ENCODE results near the gene CALML3. TPM values are rescaled to one million over a fixed set of nuclear protein-coding genes. Genes with fewer than 3 reads are reported as not detected.

The CALML3 gene
- total and polyA plus RNA-seq, 2 donors (not counting 1 experiment from before 2014, with no cell fraction given) = not detected

GRCh38 chr10:5507649-5508131, 17.1 kb upstream of the CALML3 start:
- no peaks in the 10 kb centered on the region for H3K9me3 ChIP-seq (ENCODE audit: control insufficient read depth, insufficient read depth, low read depth, low read length)
- no peaks in the 10 kb centered on the region for H3K79me2 ChIP-seq (ENCODE audit: control insufficient read depth, insufficient read depth, low read length)
- no peak overlapping the region for H3K27ac ChIP-seq (ENCODE audit: insufficient read depth, low read length)
- no peak overlapping the region for H2AFZ ChIP-seq (ENCODE audit: low read length)
- no peak overlapping the region for H3K9ac ChIP-seq (ENCODE audit: insufficient read depth, low read length)
- no peaks in the 10 kb centered on the region for H3K36me3 ChIP-seq (ENCODE audit: control insufficient read depth, insufficient read depth, low read length)
- no peaks in the 10 kb centered on the region for H3K4me1 ChIP-seq (ENCODE audit: control insufficient read depth, extremely low read depth, insufficient read depth, low read length)
- H3K4me2 ChIP-seq (ENCODE audit: extremely low read depth, insufficient read depth, low read length) = no peak overlapping the region
- H3K27me3 ChIP-seq (ENCODE audit: control insufficient read depth, insufficient read depth, low read length) = peaks cover 16% of the 10 kb centered on the region
- no peak overlapping the region for H3K4me3 ChIP-seq (replicated peaks in 1 of 4; ENCODE audit: control extremely low read depth in 1 of 4, insufficient read depth in 1 of 4, low read depth in 3 of 4, low read length in 4 of 4)
- no peak for TF ChIP-seq CTCF (conservative IDR thresholded peaks at IDR 0.05 in 1 of 2, IDR thresholded peaks at IDR 0.05 in 1 of 2; ENCODE audit: low read depth in 1 of 2, low read length in 2 of 2)
- H4K20me1 ChIP-seq (ENCODE audit: control insufficient read depth, extremely low read depth, insufficient read depth, low read length) = no peaks in the 10 kb centered on the region
- no peak for DNase-seq (ENCODE audit: low read depth in 2 of 2)

GRCh38 chr10:5508161-5508604, 16.6 kb upstream of the CALML3 start:
- Histone ChIP-seq H2AFZ (ENCODE audit: low read length) (no peak overlapping the region), H3K79me2 (ENCODE audit: control insufficient read depth, insufficient read depth, low read length) (no peaks in the 10 kb centered on the region), H3K36me3 (ENCODE audit: control insufficient read depth, insufficient read depth, low read length) (no peaks in the 10 kb centered on the region), H3K9me3 (ENCODE audit: control insufficient read depth, insufficient read depth, low read depth, low read length) (no peaks in the 10 kb centered on the region), H3K9ac (ENCODE audit: insufficient read depth, low read length) (no peak overlapping the region), H3K4me1 (ENCODE audit: control insufficient read depth, extremely low read depth, insufficient read depth, low read length) (no peaks in the 10 kb centered on the region), H3K4me3 (replicated peaks in 1 of 4; ENCODE audit: control extremely low read depth in 1 of 4, insufficient read depth in 1 of 4, low read depth in 3 of 4, low read length in 4 of 4) (no peak overlapping the region), H4K20me1 (ENCODE audit: control insufficient read depth, extremely low read depth, insufficient read depth, low read length) (no peaks in the 10 kb centered on the region), H3K27me3 (ENCODE audit: control insufficient read depth, insufficient read depth, low read length) (peaks cover 14% of the 10 kb centered on the region), H3K27ac (ENCODE audit: insufficient read depth, low read length) (no peak overlapping the region), H3K4me2 (ENCODE audit: extremely low read depth, insufficient read depth, low read length) (no peak overlapping the region)
- no peak for DNase-seq (ENCODE audit: low read depth in 2 of 2)
- TF ChIP-seq EZH2 (IDR thresholded peaks at IDR 0.05; ENCODE audit: low read length, missing control alignments) (no peak), CTCF (conservative IDR thresholded peaks at IDR 0.05 in 1 of 2, IDR thresholded peaks at IDR 0.05 in 1 of 2; ENCODE audit: low read depth in 1 of 2, low read length in 2 of 2) (no peak)

GRCh38 chr10:5508786-5509185, 16.0 kb upstream of the CALML3 start:
- no peak for DNase-seq (ENCODE audit: low read depth in 2 of 2)
- Histone ChIP-seq H4K20me1 (ENCODE audit: control insufficient read depth, extremely low read depth, insufficient read depth, low read length) (no peaks in the 10 kb centered on the region), H3K4me1 (ENCODE audit: control insufficient read depth, extremely low read depth, insufficient read depth, low read length) (no peaks in the 10 kb centered on the region), H3K4me2 (ENCODE audit: extremely low read depth, insufficient read depth, low read length) (no peak overlapping the region), H3K9ac (ENCODE audit: insufficient read depth, low read length) (no peak overlapping the region), H3K27ac (ENCODE audit: insufficient read depth, low read length) (no peak overlapping the region), H3K27me3 (ENCODE audit: control insufficient read depth, insufficient read depth, low read length) (peaks cover 12% of the 10 kb centered on the region), H3K4me3 (replicated peaks in 1 of 4; ENCODE audit: control extremely low read depth in 1 of 4, insufficient read depth in 1 of 4, low read depth in 3 of 4, low read length in 4 of 4) (no peak overlapping the region), H2AFZ (ENCODE audit: low read length) (no peak overlapping the region), H3K36me3 (ENCODE audit: control insufficient read depth, insufficient read depth, low read length) (no peaks in the 10 kb centered on the region), H3K9me3 (ENCODE audit: control insufficient read depth, insufficient read depth, low read depth, low read length) (no peaks in the 10 kb centered on the region), H3K79me2 (ENCODE audit: control insufficient read depth, insufficient read depth, low read length) (no peaks in the 10 kb centered on the region)
- TF ChIP-seq EZH2 (IDR thresholded peaks at IDR 0.05; ENCODE audit: low read length, missing control alignments) = no peak
- TF ChIP-seq CTCF (conservative IDR thresholded peaks at IDR 0.05 in 1 of 2, IDR thresholded peaks at IDR 0.05 in 1 of 2; ENCODE audit: low read depth in 1 of 2, low read length in 2 of 2) = no peak
